ENCODE measurements around the gene CNTNAP2. TPM values are rescaled to one million over a fixed set of nuclear protein-coding genes. Genes with fewer than 3 reads are reported as not detected.

CNTNAP2 gene
- total and polyA plus RNA-seq, 2 donors from 2014 or later, result 0.06 to 0.13 TPM

- Histone ChIP-seq H3K4me1 (ENCODE audit: control insufficient read depth in 2 of 3, insufficient read depth in 2 of 3, low read depth in 1 of 3, low read length in 3 of 3) (no peaks in the 10 kb centered on the region), H3K4me3 (ENCODE audit: low read length in 3 of 3) (no peak overlapping the region), H3K9ac (ENCODE audit: low read length in 3 of 3) (no peak overlapping the region), H3K27me3 (ENCODE audit: control insufficient read depth, insufficient read depth, low read length) (no peaks in the 10 kb centered on the region), H3K36me3 (ENCODE audit: control insufficient read depth in 2 of 3, insufficient read depth in 3 of 3, low read length in 3 of 3) (no peaks in the 10 kb centered on the region), H3K27ac (ENCODE audit: low read depth in 2 of 2, low read length in 2 of 2) (no peak overlapping the region), H3K9me3 (ENCODE audit: control insufficient read depth in 2 of 3, insufficient read depth in 1 of 3, low read length in 3 of 3) (no peaks in the 10 kb centered on the region)
- TF ChIP-seq CTCF (IDR thresholded peaks at IDR 0.05; ENCODE audit: borderline replicate concordance, extremely low read depth, insufficient read depth), result no peak
- DNase-seq (no peak), FAIRE-seq (no peak)
- intact Hi-C loops (cut with DNase I), result no loop called here
Measured at GRCh38 chr7:146319629-146320028, 203.0 kb downstream of the CNTNAP2 start.

GRCh38 chr7:146321301-146321700, 204.7 kb downstream of the CNTNAP2 start:
- Histone ChIP-seq H3K27me3 (ENCODE audit: control insufficient read depth, insufficient read depth, low read length) (no peaks in the 10 kb centered on the region), H3K4me1 (ENCODE audit: control insufficient read depth in 2 of 3, insufficient read depth in 2 of 3, low read depth in 1 of 3, low read length in 3 of 3) (no peaks in the 10 kb centered on the region), H3K4me3 (ENCODE audit: low read length in 3 of 3) (no peak overlapping the region), H3K9me3 (ENCODE audit: control insufficient read depth in 2 of 3, insufficient read depth in 1 of 3, low read length in 3 of 3) (no peaks in the 10 kb centered on the region), H3K9ac (ENCODE audit: low read length in 3 of 3) (no peak overlapping the region), H3K27ac (ENCODE audit: low read depth in 2 of 2, low read length in 2 of 2) (no peak overlapping the region), H3K36me3 (ENCODE audit: control insufficient read depth in 2 of 3, insufficient read depth in 3 of 3, low read length in 3 of 3) (no peaks in the 10 kb centered on the region)
- no peak for FAIRE-seq
- no peak for DNase-seq
- no peak for TF ChIP-seq CTCF (IDR thresholded peaks at IDR 0.05; ENCODE audit: borderline replicate concordance, extremely low read depth, insufficient read depth)
- intact Hi-C loops (cut with DNase I), result no loop called here

GRCh38 chr7:146331369-146331768, 214.8 kb downstream of the CNTNAP2 start:
- Histone ChIP-seq H3K36me3 (ENCODE audit: control insufficient read depth in 2 of 3, insufficient read depth in 3 of 3, low read length in 3 of 3) (no peaks in the 10 kb centered on the region), H3K27me3 (ENCODE audit: control insufficient read depth, insufficient read depth, low read length) (no peaks in the 10 kb centered on the region), H3K9ac (ENCODE audit: low read length in 3 of 3) (no peak overlapping the region), H3K4me3 (ENCODE audit: low read length in 3 of 3) (no peak overlapping the region), H3K4me1 (ENCODE audit: control insufficient read depth in 2 of 3, insufficient read depth in 2 of 3, low read depth in 1 of 3, low read length in 3 of 3) (no peaks in the 10 kb centered on the region), H3K27ac (ENCODE audit: low read depth in 2 of 2, low read length in 2 of 2) (no peak overlapping the region), H3K9me3 (ENCODE audit: control insufficient read depth in 2 of 3, insufficient read depth in 1 of 3, low read length in 3 of 3) (no peaks in the 10 kb centered on the region)
- FAIRE-seq, result no peak
- intact Hi-C loops (cut with DNase I), result no loop called here
- DNase-seq, result no peak
- no peak for TF ChIP-seq CTCF (IDR thresholded peaks at IDR 0.05; ENCODE audit: borderline replicate concordance, extremely low read depth, insufficient read depth)

GRCh38 chr7:146345251-146345650, 228.7 kb downstream of the CNTNAP2 start:
- H3K36me3 ChIP-seq (ENCODE audit: control insufficient read depth in 2 of 3, insufficient read depth in 3 of 3, low read length in 3 of 3), result no peaks in the 10 kb centered on the region
- no peak overlapping the region for H3K4me3 ChIP-seq (ENCODE audit: low read length in 3 of 3)
- no peak for FAIRE-seq
- no peaks in the 10 kb centered on the region for H3K27me3 ChIP-seq (ENCODE audit: control insufficient read depth, insufficient read depth, low read length)
- H3K9ac ChIP-seq (ENCODE audit: low read length in 3 of 3), result no peak overlapping the region
- no peak for TF ChIP-seq CTCF (IDR thresholded peaks at IDR 0.05; ENCODE audit: borderline replicate concordance, extremely low read depth, insufficient read depth)
- no peak for DNase-seq
- no peak overlapping the region for H3K27ac ChIP-seq (ENCODE audit: low read depth in 2 of 2, low read length in 2 of 2)
- intact Hi-C loops (cut with DNase I), result no loop called here
- no peaks in the 10 kb centered on the region for H3K4me1 ChIP-seq (ENCODE audit: control insufficient read depth in 2 of 3, insufficient read depth in 2 of 3, low read depth in 1 of 3, low read length in 3 of 3)
- H3K9me3 ChIP-seq (ENCODE audit: control insufficient read depth in 2 of 3, insufficient read depth in 1 of 3, low read length in 3 of 3), result no peaks in the 10 kb centered on the region
